D721Med (cell line): ENCODE results near the gene FGGY.

Experiments
- DNase-seq: peaks from one replicate; pipeline ENCODE4 v3.0.0; 2011; ENCODE audit warnings: low spot score; ENCODE audit not compliant: insufficient read length
- FAIRE-seq: peaks from 2 replicates; lab custom pipeline; 2011; peaks lifted over from hg19 to GRCh38; lab: Jason Lieb, UNC
- TF ChIP-seq, protein P1 (sequence below): IDR thresholded peaks from 2 replicates; pipeline ENCODE4 v1.5.1; 2012; ENCODE audit warnings: mild to moderate bottlenecking, control low read depth; ENCODE audit not compliant: insufficient read depth; ENCODE audit errors: missing control alignments

Gene FGGY

GRCh38 chr1:59428828-59429227 is 131.9 kb downstream of the FGGY start:
- DNase-seq (no peak), FAIRE-seq (no peak)
- TF ChIP-seq, protein P1, sequence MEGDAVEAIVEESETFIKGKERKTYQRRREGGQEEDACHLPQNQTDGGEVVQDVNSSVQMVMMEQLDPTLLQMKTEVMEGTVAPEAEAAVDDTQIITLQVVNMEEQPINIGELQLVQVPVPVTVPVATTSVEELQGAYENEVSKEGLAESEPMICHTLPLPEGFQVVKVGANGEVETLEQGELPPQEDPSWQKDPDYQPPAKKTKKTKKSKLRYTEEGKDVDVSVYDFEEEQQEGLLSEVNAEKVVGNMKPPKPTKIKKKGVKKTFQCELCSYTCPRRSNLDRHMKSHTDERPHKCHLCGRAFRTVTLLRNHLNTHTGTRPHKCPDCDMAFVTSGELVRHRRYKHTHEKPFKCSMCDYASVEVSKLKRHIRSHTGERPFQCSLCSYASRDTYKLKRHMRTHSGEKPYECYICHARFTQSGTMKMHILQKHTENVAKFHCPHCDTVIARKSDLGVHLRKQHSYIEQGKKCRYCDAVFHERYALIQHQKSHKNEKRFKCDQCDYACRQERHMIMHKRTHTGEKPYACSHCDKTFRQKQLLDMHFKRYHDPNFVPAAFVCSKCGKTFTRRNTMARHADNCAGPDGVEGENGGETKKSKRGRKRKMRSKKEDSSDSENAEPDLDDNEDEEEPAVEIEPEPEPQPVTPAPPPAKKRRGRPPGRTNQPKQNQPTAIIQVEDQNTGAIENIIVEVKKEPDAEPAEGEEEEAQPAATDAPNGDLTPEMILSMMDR, result no peak

DNA sequence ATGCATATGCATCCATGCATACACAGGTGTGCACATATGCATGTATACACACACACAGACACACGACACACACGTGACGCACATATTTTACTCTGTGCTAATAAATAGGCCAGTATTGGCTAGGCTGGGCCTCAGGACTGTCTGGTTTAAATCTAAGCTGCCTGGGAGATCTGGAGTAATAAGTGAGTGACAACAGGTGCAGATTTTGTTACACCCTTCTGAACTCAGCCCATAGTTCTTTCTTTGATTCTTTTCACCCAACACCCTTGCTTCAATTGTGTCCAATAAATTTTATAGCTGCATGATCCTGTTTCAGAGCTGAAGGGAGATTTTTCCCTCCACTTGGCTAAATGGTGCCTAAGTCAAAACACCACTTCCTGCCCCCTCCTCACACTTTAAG is 132.8 kb downstream of the FGGY start:
- no peak for FAIRE-seq
- TF ChIP-seq, protein P1, result no peak
- DNase-seq, result no peak

GRCh38 chr1:59431566-59432294 is 134.8 kb downstream of the FGGY start:
- DNase-seq (no peak), FAIRE-seq (no peak)
- TF ChIP-seq, protein P1, result no peak

GRCh38 chr1:59432531-59433439 is 135.9 kb downstream of the FGGY start:
- DNase-seq, result no peak
- no peak for FAIRE-seq
- TF ChIP-seq, protein P1, result no peak

DNA sequence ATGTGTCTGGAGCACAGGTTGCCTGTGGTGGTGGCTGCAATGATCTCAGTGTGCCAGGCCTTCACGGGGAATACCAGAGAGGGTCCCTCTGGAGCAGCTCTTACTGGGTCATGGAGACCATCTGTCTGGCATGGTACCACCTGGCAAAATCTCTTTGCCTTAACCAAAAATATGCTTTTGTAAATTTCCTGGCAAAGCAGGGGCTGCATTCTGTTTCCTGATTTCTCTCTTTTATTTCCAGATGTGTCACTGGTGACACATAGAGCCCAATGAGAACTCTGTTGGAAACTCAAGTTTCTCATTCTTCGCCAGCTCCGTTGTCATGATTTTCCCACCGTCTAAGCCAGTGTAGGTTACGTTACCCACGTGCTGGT is 136.5 kb downstream of the FGGY start:
- DNase-seq, result no peak
- no peak for FAIRE-seq
- TF ChIP-seq, protein P1, result no peak

- no peak for FAIRE-seq
- TF ChIP-seq, protein P1, result no peak
- no peak for DNase-seq
Measured at GRCh38 chr1:59434336-59434735, 137.4 kb downstream of the FGGY start.
